H1 (cell line): ENCODE data around the gene PKDREJ. TPM values are rescaled to one million over a fixed set of nuclear protein-coding genes. Genes with fewer than 3 reads are reported as not detected.

Source experiments
- ATF3 ChIP-seq: IDR thresholded peaks from 2 replicates; pipeline ENCODE4 v1.6.1; 2011; ENCODE audit warnings: low read depth, mild to moderate bottlenecking, low read length; ENCODE audit not compliant: insufficient read depth
- BACH1 ChIP-seq: IDR thresholded peaks from 2 replicates; pipeline ENCODE4 v1.6.1; 2012; ENCODE audit warnings: low read length, improper control_type of control experiment
- MAFK ChIP-seq: IDR thresholded peaks from 2 replicates; pipeline ENCODE4 v1.6.1; 2012; ENCODE audit warnings: low read depth, mild to moderate bottlenecking, improper control_type of control experiment, low read length
- NANOG ChIP-seq: IDR thresholded peaks from 2 replicates; pipeline ENCODE4 v1.6.1; 2011; ENCODE audit warnings: low read length, low read depth, mild to moderate bottlenecking, inconsistent platforms; ENCODE audit not compliant: insufficient read depth, poor library complexity, severe bottlenecking
- POLR2A ChIP-seq, 2 experiments: IDR thresholded peaks; 1 replicate in 1 of 2; 2 replicates in 1 of 2; pipeline ENCODE4 v1.6.1; 2011; ENCODE audit warnings: low read depth in 2 of 2, low read length in 2 of 2, mild to moderate bottlenecking in 2 of 2; ENCODE audit errors: control extremely low read depth in 1 of 2
- POLR2AphosphoS5 ChIP-seq: IDR thresholded peaks from 2 replicates; pipeline ENCODE4 v1.6.1; 2011; ENCODE audit warnings: low read depth, low read length
- polyA plus RNA-seq, 7 experiments: library from polyadenylated mRNA; depleted of rRNA in 3 of 7; stranded (reverse) in 5 of 7; unstranded in 2 of 7; fragments of >200 nt in 5 of 7; fragments of 200-250 nt in 2 of 7; gene quantifications; 1 replicate in 5 of 7; 2 replicates in 1 of 7; 4 replicates in 1 of 7; pipeline versions ENCODE4 v1.2.1 to v1.2.3, GENCODE V29; 2011 to 2013; ENCODE audit warnings: missing spikeins in 2 of 7, mixed read lengths in 2 of 7
- total RNA-seq: library from RNA; stranded (reverse); fragmentation: NEBNext Ultra II Directional; extraction: Animal tissue kit (Norgen Biotek cat#: 25700); gene quantifications from 2 replicates; pipeline ENCODE4 v1.2.1, GENCODE V29; 2021

The PKDREJ gene
- total and polyA plus RNA-seq, 2 of the 8 experiments (the other 6 are each of a cell fraction or from before 2014, with no cell fraction given) = 0.02 to 0.04 TPM

GRCh38 chr22:46259374-46259773 lies 3.8 kb downstream of the PKDREJ start (continued):
- TF ChIP-seq BACH1 (no peak), NANOG (no peak), MAFK (no peak), ATF3 (no peak), POLR2A (IDR thresholded peaks at IDR 0.05; ENCODE audit: control extremely low read depth in 1 of 2, low read depth in 2 of 2, low read length in 2 of 2) (no peak), POLR2AphosphoS5 (no peak)
- TF ChIP-seq, all 59 proteins: peak for 0
